Activated CD4-positive, alpha-beta T cell treated with anti-CD3 and anti-CD28 coated beads, Interleukin-2, amount 50 U/mL, for 4 hours (primary cell): ENCODE measurements around the gene FAM151B.
"Not testable (repeated sequence)": the region's sequence is repeated elsewhere in the genome, so short reads cannot be mapped to it uniquely, and the experiment has no call there.

Source experiments
- DNase-seq, 2 experiments: peaks; one replicate each; pipeline ENCODE4 v3.0.0-alpha.2; 2020

Gene FAM151B

GRCh38 chr5:80487829-80488721 is at the start of gene FAM151B:
Gene FAM151B, plus strand, starts transcription at chr5:80488100. Its CDS starts 24 bp downstream, at chr5:80488124.
- DNase-seq = peak; percentile 57 to 67

DNA sequence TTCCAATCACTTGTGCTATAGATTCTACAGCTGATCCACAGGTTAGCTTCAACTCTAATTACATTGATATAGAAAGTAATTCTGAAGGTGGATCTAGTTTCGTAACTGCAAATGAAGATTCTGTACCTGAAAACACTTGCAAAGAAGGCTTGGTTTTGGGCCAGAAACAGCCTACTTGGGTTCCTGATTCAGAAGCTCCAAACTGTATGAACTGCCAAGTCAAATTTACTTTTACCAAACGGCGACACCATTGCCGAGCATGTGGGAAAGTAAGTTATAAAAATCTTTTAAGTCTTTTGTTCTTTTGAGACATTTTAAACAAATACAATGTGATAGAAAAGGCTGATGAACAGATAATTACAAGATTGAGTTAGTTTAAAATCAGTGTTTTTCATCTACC is 49.2 kb upstream of the FAM151B start:
- DNase-seq = no peak

- no peak for DNase-seq
These were observed 48.7 kb upstream of the FAM151B start for GRCh38 chr5:80439213-80439612.

- no peak for DNase-seq
These were observed 45.2 kb upstream of the FAM151B start for GRCh38 chr5:80442742-80443141.

DNA sequence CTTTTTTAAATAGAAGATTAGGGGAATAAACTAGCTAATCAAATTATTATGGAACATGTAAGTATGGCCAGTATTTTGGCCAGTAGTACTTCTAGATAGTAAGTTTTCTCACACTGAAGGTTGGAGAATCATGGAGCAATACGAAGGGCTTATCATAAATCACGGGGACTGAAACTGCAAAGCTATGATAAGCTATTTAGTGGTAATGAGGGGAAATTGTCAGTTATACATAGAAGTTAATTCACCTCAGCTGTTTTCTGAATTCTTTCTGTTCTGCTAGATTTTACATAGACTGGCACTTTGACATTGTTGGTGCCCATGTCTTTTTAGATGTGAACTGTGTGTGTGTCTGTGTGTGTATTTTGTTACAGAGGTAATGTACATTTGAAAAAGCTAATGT is 34.5 kb upstream of the FAM151B start:
- no peak for DNase-seq

DNA sequence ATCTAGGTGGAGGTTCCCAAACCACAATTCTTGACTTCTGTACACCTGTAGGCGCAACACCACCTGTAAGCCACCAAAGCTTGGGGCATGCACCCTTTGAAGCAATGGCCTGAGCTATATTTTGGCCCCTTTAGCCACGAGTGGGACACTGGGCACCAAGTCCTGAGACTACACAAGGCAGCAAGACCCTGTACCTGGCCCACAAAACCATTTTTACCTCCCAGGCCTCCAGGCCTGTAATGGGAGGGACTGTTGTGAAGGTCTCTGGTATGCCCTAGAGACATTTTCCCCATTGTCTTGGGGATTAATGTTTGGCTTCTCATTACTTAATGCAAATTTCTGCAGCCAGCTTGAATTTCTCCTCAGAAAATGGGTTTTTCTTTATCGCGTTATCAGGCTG is 24.6 kb upstream of the FAM151B start:
- no peak for DNase-seq

GRCh38 chr5:80466669-80467485 is 21.0 kb upstream of the FAM151B start:
- no peak for DNase-seq

DNA sequence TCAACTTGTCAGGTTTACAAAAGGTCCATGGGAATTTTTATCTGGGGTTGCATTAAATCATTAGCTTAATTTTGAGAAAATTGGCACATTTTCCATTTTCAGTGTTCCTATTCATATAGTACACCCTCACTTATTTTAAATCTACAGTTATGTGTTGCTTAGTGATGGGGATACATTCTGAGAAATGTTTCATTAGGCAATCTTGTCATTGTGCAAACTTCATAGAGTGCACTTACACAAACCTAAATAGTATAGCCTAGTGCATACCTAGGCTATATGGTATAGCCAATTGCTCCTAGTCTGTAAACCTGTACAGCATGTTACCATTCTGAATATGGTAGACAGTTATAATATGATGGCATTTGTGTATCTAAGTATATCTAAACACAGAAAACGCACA is 19.8 kb upstream of the FAM151B start:
- DNase-seq = no peak

DNA sequence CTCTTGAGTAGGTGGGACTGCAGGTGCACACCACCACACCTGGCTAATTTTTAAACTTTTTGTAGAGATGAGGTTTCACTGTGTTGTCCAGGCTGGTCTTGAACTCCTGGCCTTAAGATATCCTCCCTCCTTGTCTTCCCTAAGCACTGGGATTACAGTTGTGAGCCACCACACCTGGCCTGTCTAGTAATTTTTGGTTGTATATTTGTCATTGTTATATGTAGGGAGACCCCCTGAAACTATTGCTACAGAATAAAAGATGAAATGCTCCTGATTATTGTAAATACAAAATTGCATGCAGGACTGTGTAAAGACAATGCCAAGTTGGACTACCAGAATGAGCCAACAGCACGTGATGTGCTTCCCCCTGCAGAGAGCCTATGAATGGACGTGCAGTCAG is 17.3 kb upstream of the FAM151B start:
- not testable (repeated sequence) for DNase-seq

- no peak for DNase-seq
These were observed 13.0 kb upstream of the FAM151B start for GRCh38 chr5:80474929-80475328.

- no peak for DNase-seq
These were observed 8.2 kb upstream of the FAM151B start for GRCh38 chr5:80479713-80480112.

- DNase-seq = no peak
These were observed 7.5 kb upstream of the FAM151B start for GRCh38 chr5:80480354-80480753.

DNA sequence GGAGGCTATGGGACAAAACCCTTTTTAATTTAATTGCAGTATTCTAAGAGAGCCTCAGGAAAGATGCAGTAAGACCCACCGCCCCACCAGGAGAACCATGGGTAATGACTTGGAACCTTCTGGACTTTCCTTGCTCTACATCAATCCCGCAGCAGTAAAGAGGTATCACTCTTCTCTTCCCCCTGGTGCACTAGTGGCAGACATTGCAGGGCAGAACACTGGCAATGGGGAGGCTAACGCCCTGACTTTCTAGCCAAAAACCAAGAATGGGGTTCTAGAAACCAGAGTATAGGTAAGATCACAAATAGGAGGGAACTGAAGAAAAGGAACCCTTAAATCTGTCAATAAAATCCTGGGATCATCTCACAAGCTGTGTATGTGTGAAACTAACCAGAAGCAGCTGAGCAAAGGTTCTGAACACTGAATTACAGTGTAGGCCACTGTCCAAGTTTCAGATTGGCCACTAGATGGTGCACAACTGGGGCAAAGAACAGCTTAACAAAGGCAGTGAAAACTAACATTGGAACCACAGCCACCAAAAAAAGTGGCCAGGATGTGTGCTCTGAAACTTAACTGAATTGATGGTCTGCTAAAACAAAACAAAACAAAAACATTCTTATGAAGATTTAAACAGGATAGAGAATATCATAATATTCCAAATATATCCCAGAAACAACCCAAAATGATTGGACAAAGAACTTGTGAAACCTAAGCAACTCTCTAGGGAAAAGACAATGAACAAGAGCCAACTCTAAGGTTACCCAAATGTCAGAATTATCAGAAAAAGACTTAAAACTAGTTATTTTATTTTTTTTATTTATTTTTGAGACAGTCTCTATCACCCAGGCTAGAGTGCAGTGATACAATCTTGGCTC is 6.6 kb upstream of the FAM151B start:
- peak in 1 of 2 experiments; percentile 7 for DNase-seq

- no peak for DNase-seq
These were observed 5.3 kb upstream of the FAM151B start for GRCh38 chr5:80482578-80482977.

DNA sequence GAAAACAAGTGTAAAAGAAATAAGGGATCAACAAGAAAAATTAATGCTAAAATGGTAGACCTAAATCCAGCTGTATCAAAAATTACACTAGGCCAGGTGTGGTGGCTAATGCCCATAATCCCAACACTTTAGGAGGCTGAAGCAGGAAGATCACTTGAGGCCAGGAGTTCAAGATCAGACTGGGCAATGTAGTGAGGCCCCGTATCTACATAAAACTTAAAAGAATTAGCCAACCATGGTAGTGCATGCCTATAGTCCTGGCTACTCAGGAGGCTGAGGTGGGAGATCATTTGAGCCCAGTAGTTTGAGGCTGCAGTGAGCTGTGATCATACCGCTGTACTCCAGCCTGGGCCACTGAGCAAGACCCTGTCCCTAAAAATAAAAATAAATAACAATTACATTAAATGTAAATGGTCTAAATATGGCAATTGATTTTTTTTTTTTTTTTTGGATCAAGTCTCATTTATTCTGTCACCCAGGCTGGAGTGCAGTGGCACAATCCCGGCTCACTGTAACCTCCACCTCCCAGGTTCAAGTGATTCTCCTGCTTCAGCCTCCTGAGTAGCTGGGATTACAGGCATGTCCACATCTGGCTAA is 4.2 kb upstream of the FAM151B start:
- DNase-seq = no peak

- DNase-seq = no peak
These were observed 464 bp upstream of the FAM151B start for GRCh38 chr5:80487444-80487828.

GRCh38 chr5:80491296-80491695 is 3.4 kb downstream of the FAM151B start:
- DNase-seq = no peak

- DNase-seq = no peak
These were observed 4.8 kb downstream of the FAM151B start for GRCh38 chr5:80492741-80493140.

DNA sequence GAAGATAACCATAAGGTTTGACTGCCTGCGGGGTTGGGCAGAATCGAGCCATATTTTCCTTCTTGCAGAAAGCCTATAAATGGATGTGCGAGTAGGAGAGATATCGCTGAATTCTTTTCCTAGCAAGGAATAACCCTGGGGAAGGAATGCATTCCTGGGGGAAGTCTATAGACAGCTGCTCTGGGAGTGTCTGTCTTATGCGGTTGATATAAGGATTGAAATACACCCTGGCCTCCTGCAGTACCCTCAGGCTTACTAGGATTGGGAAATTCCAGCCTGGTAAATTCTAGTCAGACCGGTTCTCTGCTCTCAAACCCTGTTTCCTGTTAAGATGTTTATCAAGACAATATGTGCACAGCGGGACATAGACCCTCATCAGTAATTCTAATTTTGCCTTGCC is 5.5 kb downstream of the FAM151B start:
- DNase-seq = not testable (repeated sequence)

- DNase-seq = no peak
These were observed 8.0 kb downstream of the FAM151B start for GRCh38 chr5:80495891-80496290.

DNA sequence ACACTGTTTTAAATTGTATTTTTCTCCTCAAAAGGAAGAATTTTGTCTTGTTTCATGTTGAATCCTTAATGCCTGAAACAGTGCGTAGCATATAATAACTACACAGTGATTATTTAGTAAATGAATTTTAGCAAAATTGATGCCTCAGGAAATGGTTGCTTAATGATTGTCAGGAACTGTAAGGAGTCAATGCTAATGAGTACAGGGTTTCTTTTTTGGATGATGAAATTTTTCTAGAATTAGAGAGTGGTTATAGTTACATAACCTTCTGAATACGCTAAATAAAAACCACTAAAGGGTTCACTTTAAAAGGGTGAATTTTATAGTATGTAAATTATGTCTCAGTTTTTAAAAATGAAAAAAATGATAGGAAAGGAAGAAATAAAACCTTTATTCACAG is 14.9 kb downstream of the FAM151B start:
- no peak for DNase-seq

DNA sequence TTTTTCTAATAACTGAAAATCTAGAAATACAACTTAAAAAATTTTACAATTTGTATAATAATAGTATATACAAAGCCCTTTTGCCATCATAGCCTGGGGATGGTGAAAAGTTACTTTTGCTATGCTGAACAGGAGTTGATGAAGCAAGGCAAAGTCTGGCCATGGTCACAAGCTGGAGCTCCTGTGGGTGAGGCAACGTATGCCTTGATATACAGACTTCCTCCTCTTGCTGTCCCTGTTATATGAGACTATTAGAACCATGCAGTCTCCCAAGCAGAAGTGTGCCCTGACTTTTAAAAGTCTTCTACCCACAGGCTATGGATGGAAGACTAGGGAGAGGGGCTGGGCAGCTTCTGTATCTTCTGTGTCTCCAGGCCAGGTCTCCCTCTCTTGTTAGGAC is 15.7 kb downstream of the FAM151B start:
- DNase-seq = no peak

DNA sequence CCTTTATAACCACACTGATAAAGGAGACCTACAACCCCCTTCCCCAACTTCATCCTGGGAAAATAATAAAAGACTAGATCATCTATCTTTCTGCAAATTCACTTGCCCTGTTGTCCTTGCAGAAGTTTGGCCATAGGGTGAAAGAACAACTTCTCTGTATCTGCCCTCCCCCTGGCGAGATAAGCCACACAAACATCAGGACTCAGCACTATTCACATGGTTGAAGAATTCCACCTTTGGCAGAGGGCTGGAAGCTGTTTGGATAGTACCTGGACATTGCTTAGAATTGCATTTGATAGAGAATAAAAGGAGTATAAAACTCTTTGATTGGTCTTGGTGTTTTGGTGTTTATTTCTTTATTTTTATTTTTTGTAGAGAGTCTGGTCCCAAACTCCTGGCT is 16.9 kb downstream of the FAM151B start:
- DNase-seq = no peak
